ENCODE data around the gene TMEM14C. TPM values are rescaled to one million over a fixed set of nuclear protein-coding genes. Genes with fewer than 3 reads are reported as not detected.

TMEM14C gene
- total RNA-seq, 2 donors from 2014 or later: 52.6 to 64.1 TPM

DNA sequence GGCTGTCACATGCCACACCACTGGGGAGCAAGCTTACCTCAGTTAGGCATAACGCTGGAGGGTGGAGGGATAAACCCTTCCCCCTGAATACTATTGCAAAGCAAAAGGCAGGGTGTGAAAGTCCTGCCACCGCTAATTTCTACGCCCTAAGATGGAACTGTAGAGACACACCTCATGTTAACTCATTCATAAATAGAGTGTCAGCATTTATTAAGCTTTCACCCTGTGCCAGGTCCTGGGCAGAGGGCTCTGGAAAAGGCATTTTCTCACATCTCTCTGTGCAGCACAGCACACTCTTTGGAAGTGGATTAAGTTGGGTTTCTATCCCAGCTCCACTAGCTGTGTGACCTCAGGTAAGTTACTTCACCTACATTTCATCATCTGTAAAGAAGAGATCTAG is 46.5 kb downstream of the TMEM14C start:
- Mint-ChIP-seq H3K9me3 (no peaks in the 10 kb centered on the region), H3K27ac (no peak overlapping the region), H3K4me1 (peaks cover 4% of the 10 kb centered on the region), H3K4me3 (no peak overlapping the region), H3K36me3 (ENCODE audit: low read depth) (peaks cover 44% of the 10 kb centered on the region), H3K27me3 (no peaks in the 10 kb centered on the region)
- no peak for ATAC-seq (replicated peaks)

GRCh38 chr6:10771371-10771894 is 48.6 kb downstream of the TMEM14C start:
- Mint-ChIP-seq H3K9me3 (no peaks in the 10 kb centered on the region), H3K4me3 (no peak overlapping the region), H3K36me3 (ENCODE audit: low read depth) (peaks cover 55% of the 10 kb centered on the region), H3K27ac (no peak overlapping the region), H3K4me1 (peaks cover 4% of the 10 kb centered on the region), H3K27me3 (no peaks in the 10 kb centered on the region)
- ATAC-seq (replicated peaks): no peak

GRCh38 chr6:10778230-10778629 is 55.4 kb downstream of the TMEM14C start:
- no peak for ATAC-seq (replicated peaks)
- no peaks in the 10 kb centered on the region for H3K9me3 Mint-ChIP-seq
- no peak overlapping the region for H3K27ac Mint-ChIP-seq
- H3K36me3 Mint-ChIP-seq (ENCODE audit: low read depth): peaks cover 67% of the 10 kb centered on the region
- peaks cover 5% of the 10 kb centered on the region for H3K4me1 Mint-ChIP-seq
- no peaks in the 10 kb centered on the region for H3K27me3 Mint-ChIP-seq
- H3K4me3 Mint-ChIP-seq: no peak overlapping the region

DNA sequence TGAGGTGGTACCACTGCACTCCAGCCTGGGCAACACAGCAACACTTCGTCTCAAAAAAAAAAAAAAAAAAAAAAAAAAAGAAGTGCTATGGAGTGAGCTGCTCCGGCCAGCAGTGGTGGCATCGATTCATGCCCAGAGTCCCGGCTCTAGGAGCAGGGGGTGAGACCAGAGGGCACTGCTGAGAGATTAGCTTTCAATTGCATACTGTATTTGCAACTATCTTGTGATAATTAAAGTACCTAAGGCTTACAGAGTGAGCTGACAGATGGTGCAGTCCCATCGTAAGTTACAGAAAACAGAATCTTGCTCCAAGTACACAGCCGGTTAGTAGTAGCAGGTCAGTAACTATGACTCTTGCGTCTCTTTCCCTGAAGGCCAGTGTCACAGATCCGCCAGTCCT is 56.2 kb downstream of the TMEM14C start:
- Mint-ChIP-seq H3K27ac (no peak overlapping the region), H3K4me1 (peaks cover 5% of the 10 kb centered on the region), H3K36me3 (ENCODE audit: low read depth) (peaks cover 75% of the 10 kb centered on the region), H3K9me3 (no peaks in the 10 kb centered on the region), H3K4me3 (no peak overlapping the region), H3K27me3 (no peaks in the 10 kb centered on the region)
- no peak for ATAC-seq (replicated peaks)

Other genes starting within 250 kb of the TMEM14C start
- under 1 TPM; 0.64 to 0.73 TPM for gene GCNT2, start 201.7 kb upstream of the TMEM14C start, total RNA-seq
- not detected for gene C6orf52, start 28.5 kb upstream of the TMEM14C start, total RNA-seq
- gene PAK1IP1, start 28.1 kb upstream of the TMEM14C start, total RNA-seq: 10 to 100 TPM; 13.7 to 27.4 TPM
- 100 to 1,000 TPM in 1 of 2 donors, 10 to 100 TPM in 1; 90.4 to 109 TPM for gene TMEM14B, start 24.7 kb downstream of the TMEM14C start, total RNA-seq
- 1 to 10 TPM in 1 of 2 donors, under 1 TPM in 1; 0.84 to 1.1 TPM for gene MAK, start 115.5 kb downstream of the TMEM14C start, total RNA-seq
- not detected for gene GCM2, start 159.0 kb downstream of the TMEM14C start, total RNA-seq
- under 1 TPM in 1 of 2 donors, not detected in 1; 0.50 TPM for gene SYCP2L, start 164.0 kb downstream of the TMEM14C start, total RNA-seq